MCF 10A (cell line): Measurements from ENCODE around the gene MDP1. TPM values are rescaled to one million over a fixed set of nuclear protein-coding genes. Genes with fewer than 3 reads are reported as not detected.
"Not testable (repeated sequence)": the region's sequence is repeated elsewhere in the genome, so short reads cannot be mapped to it uniquely, and the experiment has no call there.

Experiments used
- BruUV-seq: library from RNA; stranded (reverse); fragments of 400-500 nt; replicated peaks from 2 replicates; lab custom pipeline; 2021; lab: Mats Ljungman, UMichigan
- CTCF ChIA-PET: fragments of 300-600 bp; sonication (Branson Sonifier 250); formaldehyde crosslinking; extraction: SDS; loops from one replicate; lab custom pipeline; 2021; ENCODE audit warnings: antibody characterized with exemption, inconsistent platforms; lab: Yijun Ruan, JAX
- POLR2A ChIA-PET: fragments of 300-600, 350-650 bp; sonication (Branson Sonifier 250); formaldehyde crosslinking; extraction: SDS; loops from one replicate; lab custom pipeline; 2020; ENCODE audit warnings: antibody characterized with exemption, inconsistent platforms; lab: Yijun Ruan, JAX
- DNase-seq: peaks from one replicate; pipeline ENCODE4 v3.0.0-alpha.2; 2018; ENCODE audit not compliant: unreplicated experiment
- H3K27ac Mint-ChIP-seq: one replicate; pipeline ENCODE4 v1.8.0; 2022; ENCODE audit warnings: mild to moderate bottlenecking, low read depth, mixed read lengths; ENCODE audit not compliant: unreplicated experiment
- H3K27me3 Mint-ChIP-seq: one replicate; pipeline ENCODE4 v1.8.0; 2022; ENCODE audit warnings: mixed read lengths; ENCODE audit not compliant: insufficient read depth, unreplicated experiment
- H3K36me3 Mint-ChIP-seq: one replicate; pipeline ENCODE4 v1.8.0; 2022; ENCODE audit warnings: mild to moderate bottlenecking, moderate library complexity, mixed read lengths; ENCODE audit not compliant: insufficient read depth, unreplicated experiment
- H3K4me1 Mint-ChIP-seq: one replicate; pipeline ENCODE4 v1.8.0; 2022; ENCODE audit warnings: mixed read lengths; ENCODE audit not compliant: insufficient read depth, unreplicated experiment
- H3K4me3 Mint-ChIP-seq: one replicate; pipeline ENCODE4 v1.8.0; 2022; ENCODE audit warnings: mild to moderate bottlenecking, moderate library complexity, mixed read lengths; ENCODE audit not compliant: unreplicated experiment
- H3K9me3 Mint-ChIP-seq: one replicate; pipeline ENCODE4 v1.8.0; 2022; ENCODE audit warnings: mixed read lengths; ENCODE audit not compliant: unreplicated experiment
- intact Hi-C: fragments of 100-400 bp; cut with micrococcal nuclease; formaldehyde crosslinking; loops from 2 replicates; pipeline ENCODE4 v1.14.1; 2022
- total RNA-seq: library from RNA; stranded (reverse); gene quantifications from 2 replicates; pipeline ENCODE4 v1.2.3, GENCODE V29; 2022
- TF ChIP-seq, protein P1 (sequence below): fragments of 200-600 bp; IDR thresholded peaks from one replicate; pipeline ENCODE4 v1.8.0; 2022; ENCODE audit warnings: antibody characterized with exemption, mild to moderate bottlenecking; ENCODE audit not compliant: unreplicated experiment

Gene MDP1
- total RNA-seq, 1 experiment from 2014 or later = 20.2 TPM

GRCh38 chr14:24249230-24250021 is 33.6 kb upstream of the MDP1 start:
- no TSS peak for BruUV-seq
- H3K27ac Mint-ChIP-seq = no peak overlapping the region
- no peaks in the 10 kb centered on the region for H3K27me3 Mint-ChIP-seq
- H3K4me3 Mint-ChIP-seq = no peak overlapping the region
- intact Hi-C loops = no loop called here
- H3K9me3 Mint-ChIP-seq = no peaks in the 10 kb centered on the region
- POLR2A ChIA-PET = interaction anchor here (1.4 to 2.4 kb wide), 2 partner anchors 21 to 48 kb away, joined by 3 to 8 read pairs; partner anchors contain the start of gene RABGGTA
- peaks cover 18% of the 10 kb centered on the region for H3K36me3 Mint-ChIP-seq
- CTCF ChIA-PET = interaction anchor here (1.3 to 17.7 kb wide), 3 partner anchors 17 to 59 kb away, joined by 9 to 457 read pairs (median 414); partner anchors contain the start of genes CIDEB, DHRS1, NOP9 and RABGGTA
- peaks cover 6% of the 10 kb centered on the region for H3K4me1 Mint-ChIP-seq
- no peak for DNase-seq
- TF ChIP-seq, protein P1, sequence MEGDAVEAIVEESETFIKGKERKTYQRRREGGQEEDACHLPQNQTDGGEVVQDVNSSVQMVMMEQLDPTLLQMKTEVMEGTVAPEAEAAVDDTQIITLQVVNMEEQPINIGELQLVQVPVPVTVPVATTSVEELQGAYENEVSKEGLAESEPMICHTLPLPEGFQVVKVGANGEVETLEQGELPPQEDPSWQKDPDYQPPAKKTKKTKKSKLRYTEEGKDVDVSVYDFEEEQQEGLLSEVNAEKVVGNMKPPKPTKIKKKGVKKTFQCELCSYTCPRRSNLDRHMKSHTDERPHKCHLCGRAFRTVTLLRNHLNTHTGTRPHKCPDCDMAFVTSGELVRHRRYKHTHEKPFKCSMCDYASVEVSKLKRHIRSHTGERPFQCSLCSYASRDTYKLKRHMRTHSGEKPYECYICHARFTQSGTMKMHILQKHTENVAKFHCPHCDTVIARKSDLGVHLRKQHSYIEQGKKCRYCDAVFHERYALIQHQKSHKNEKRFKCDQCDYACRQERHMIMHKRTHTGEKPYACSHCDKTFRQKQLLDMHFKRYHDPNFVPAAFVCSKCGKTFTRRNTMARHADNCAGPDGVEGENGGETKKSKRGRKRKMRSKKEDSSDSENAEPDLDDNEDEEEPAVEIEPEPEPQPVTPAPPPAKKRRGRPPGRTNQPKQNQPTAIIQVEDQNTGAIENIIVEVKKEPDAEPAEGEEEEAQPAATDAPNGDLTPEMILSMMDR = no peak

- no peaks in the 10 kb centered on the region for H3K27me3 Mint-ChIP-seq
- ChIA-PET CTCF (interaction anchor here (0.5 to 17.7 kb wide), 10 partner anchors 16 to 1399 kb away, joined by 3 to 457 read pairs (median 5); partner anchors contain the start of genes CIDEB, DHRS1, LTB4R2 and NOP9), POLR2A (interaction anchor here (0.6 to 3.9 kb wide), 8 partner anchors 10 to 139 kb away, joined by 3 to 20 read pairs (median 4); partner anchors contain the start of genes DHRS1, NOP9 and RABGGTA)
- TF ChIP-seq, protein P1 = no peak
- no peak overlapping the region for H3K27ac Mint-ChIP-seq
- BruUV-seq = no TSS peak
- peaks cover 12% of the 10 kb centered on the region for H3K4me1 Mint-ChIP-seq
- no peaks in the 10 kb centered on the region for H3K9me3 Mint-ChIP-seq
- H3K4me3 Mint-ChIP-seq = no peak overlapping the region
- intact Hi-C loops = no loop called here
- DNase-seq = no peak
- peaks cover 14% of the 10 kb centered on the region for H3K36me3 Mint-ChIP-seq
Measured at GRCh38 chr14:24247422-24247821, 31.6 kb upstream of the MDP1 start.

DNA sequence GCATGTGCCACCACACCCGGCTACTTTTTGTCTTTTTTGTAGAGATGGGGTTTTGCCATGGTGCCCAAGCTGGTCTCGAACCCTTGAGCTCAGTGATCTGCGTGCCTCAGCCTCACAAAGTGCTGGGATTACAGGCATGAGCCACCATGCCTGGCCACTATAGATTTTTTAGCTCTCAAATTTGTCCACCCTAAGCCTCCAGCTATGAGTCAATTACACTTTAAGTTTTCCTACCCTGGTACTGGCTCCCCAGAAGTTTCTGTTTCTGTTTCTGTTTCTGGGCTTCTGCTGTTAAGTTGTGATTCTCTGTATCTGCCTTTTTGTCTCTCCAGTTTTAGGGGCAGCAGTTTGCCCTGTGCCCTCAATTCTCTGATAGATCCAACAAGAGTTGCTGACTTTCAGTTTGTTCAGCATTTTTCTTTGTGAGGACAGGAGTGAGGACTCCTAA is 30.9 kb upstream of the MDP1 start:
- TF ChIP-seq, protein P1 = no peak

GRCh38 chr14:24245350-24245749 is 29.5 kb upstream of the MDP1 start:
- H3K4me3 Mint-ChIP-seq, H3K27ac Mint-ChIP-seq, intact Hi-C loops, H3K9me3 Mint-ChIP-seq, H3K27me3 Mint-ChIP-seq, DNase-seq, BruUV-seq: not testable (repeated sequence)
- POLR2A ChIA-PET = interaction anchor here (0.7 to 3.9 kb wide), 6 partner anchors 12 to 88 kb away, joined by 3 to 20 read pairs (median 4); no protein-coding TSS in a partner anchor
- peaks cover 21% of the 10 kb centered on the region for H3K36me3 Mint-ChIP-seq
- CTCF ChIA-PET = interaction anchor here (0.6 to 17.7 kb wide), 6 partner anchors 21 to 1069 kb away, joined by 3 to 457 read pairs (median 28); partner anchors contain the start of genes ADCY4, CIDEB, DHRS1 and NOP9
- peaks cover 12% of the 10 kb centered on the region for H3K4me1 Mint-ChIP-seq

More for the DNA sequence above, 30.9 kb upstream of the MDP1 start:
- no peaks in the 10 kb centered on the region for H3K9me3 Mint-ChIP-seq
- no TSS peak for BruUV-seq
- no peak overlapping the region for H3K4me3 Mint-ChIP-seq
- intact Hi-C loops = no loop called here
- H3K4me1 Mint-ChIP-seq = peaks cover 12% of the 10 kb centered on the region
- POLR2A ChIA-PET = interaction anchor here (0.6 to 3.9 kb wide), 8 partner anchors 11 to 140 kb away, joined by 3 to 20 read pairs (median 4); partner anchors contain the start of genes GMPR2 and RABGGTA
- H3K36me3 Mint-ChIP-seq = peaks cover 20% of the 10 kb centered on the region
- CTCF ChIA-PET = interaction anchor here (0.5 to 17.7 kb wide), 12 partner anchors 9 to 263 kb away, joined by 3 to 457 read pairs (median 5); partner anchors contain the start of genes CIDEB, DHRS1, GMPR2 and LTB4R2
- no peaks in the 10 kb centered on the region for H3K27me3 Mint-ChIP-seq
- DNase-seq = no peak
- no peak overlapping the region for H3K27ac Mint-ChIP-seq
